ENCODE results near the gene AJAP1. TPM values are rescaled to one million over a fixed set of nuclear protein-coding genes. Genes with fewer than 3 reads are reported as not detected.

The AJAP1 gene
- total RNA-seq, 1 experiment from 2014 or later, result not detected

DNA sequence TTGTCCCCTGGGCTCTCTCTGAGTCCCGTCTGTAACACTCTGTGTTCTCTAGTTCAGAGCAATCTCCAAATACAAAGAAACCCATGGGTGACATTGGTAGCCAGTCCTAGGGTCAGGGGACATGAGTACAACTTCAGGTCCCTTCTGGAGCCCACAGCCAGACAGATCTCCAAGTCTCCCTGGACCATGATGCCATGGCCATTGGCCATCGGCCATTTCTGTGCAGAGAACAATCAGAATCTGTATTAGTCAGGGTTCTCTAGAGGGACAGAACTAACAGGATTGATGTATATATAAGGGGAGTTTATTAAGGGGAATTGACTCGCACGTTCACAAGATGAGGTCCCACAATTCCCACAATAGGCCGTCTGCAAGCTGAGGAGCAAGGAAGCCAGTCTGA is 106.9 kb downstream of the AJAP1 start:
- no peaks in the 10 kb centered on the region for H3K4me1 ChIP-seq (replicated peaks)
- H3K27me3 ChIP-seq (replicated peaks), result no peaks in the 10 kb centered on the region
- peaks cover 16% of the 10 kb centered on the region; the same call in 1 of the 2 replicates for H3K9me3 ChIP-seq (replicated peaks)
- DNase-seq (ENCODE audit: low read depth in 1 of 2, low spot score in 2 of 2), result no peak
- no peaks in the 10 kb centered on the region for H3K36me3 ChIP-seq
- no peak overlapping the region for H3K4me3 ChIP-seq
- no peak overlapping the region for H3K27ac ChIP-seq

DNA sequence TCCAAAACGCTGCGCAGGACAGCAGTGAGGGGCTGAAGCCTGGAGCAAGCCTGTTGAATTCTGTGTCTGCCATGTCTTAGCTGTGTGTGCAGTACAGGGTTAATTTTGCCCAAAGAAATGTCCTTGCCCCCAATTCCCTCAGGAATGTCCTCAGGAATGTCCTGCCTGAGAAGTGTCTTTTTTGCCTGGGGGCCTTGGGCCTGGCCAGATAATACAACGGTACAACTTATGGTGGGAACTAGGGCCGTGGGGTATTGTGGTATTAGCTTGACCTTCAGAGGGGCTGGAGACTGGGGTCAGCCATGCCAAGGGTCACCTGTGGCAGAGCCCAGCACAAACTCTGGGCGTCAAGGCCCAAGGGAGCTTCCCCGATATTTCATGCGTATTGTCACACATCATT is 107.7 kb downstream of the AJAP1 start:
- Histone ChIP-seq H3K4me3 (no peak overlapping the region), H3K27ac (no peak overlapping the region), H3K4me1 (replicated peaks) (no peaks in the 10 kb centered on the region), H3K36me3 (no peaks in the 10 kb centered on the region), H3K27me3 (replicated peaks) (no peaks in the 10 kb centered on the region), H3K9me3 (replicated peaks) (peaks cover 16% of the 10 kb centered on the region; the same call in 1 of the 2 replicates)
- no peak for DNase-seq (ENCODE audit: low read depth in 1 of 2, low spot score in 2 of 2)

DNA sequence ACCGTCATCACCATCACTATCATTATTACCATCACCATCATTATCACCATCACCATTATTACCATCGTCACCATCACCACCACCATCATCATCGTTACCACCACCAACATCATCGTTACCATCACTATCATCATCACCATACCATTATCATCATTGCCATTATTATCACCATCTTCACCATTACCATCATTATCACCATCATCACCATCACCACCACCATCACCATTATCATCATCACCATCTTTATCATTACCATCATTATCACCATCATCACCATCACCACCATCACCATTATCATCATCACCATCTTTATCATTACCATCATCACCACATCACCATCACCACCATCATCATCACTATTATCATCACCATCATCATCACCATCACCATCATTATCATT is 112.9 kb downstream of the AJAP1 start:
- no peaks in the 10 kb centered on the region for H3K36me3 ChIP-seq
- H3K4me1 ChIP-seq (replicated peaks), result no peaks in the 10 kb centered on the region
- H3K4me3 ChIP-seq, result no peak overlapping the region
- H3K27me3 ChIP-seq (replicated peaks), result no peaks in the 10 kb centered on the region
- DNase-seq (ENCODE audit: low read depth in 1 of 2, low spot score in 2 of 2), result no peak
- peaks cover 11% of the 10 kb centered on the region; the same call in 1 of the 2 replicates for H3K9me3 ChIP-seq (replicated peaks)
- no peak overlapping the region for H3K27ac ChIP-seq

DNA sequence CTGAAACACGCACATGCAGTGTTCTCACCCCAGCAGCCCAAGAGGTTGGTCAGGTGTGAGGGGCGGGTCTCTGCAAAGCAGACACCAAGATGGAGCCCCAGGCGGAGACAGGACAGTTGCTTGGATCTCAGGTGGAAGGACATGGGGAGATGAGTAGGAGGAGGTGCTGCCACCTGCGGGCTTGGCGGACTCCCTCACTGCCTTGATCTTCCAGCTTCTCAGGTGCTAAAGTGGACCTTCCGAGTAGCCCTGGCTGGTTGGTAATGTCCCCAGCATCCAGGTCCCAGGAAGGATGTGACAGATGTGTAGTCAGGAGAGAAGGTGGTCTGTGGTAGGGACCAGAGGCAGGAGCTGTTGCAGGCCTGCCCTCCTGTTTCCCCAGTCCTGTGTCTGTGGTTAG is 114.1 kb downstream of the AJAP1 start:
- Histone ChIP-seq H3K27ac (no peak overlapping the region), H3K9me3 (replicated peaks) (peaks cover 9% of the 10 kb centered on the region; the same call in 1 of the 2 replicates)

DNA sequence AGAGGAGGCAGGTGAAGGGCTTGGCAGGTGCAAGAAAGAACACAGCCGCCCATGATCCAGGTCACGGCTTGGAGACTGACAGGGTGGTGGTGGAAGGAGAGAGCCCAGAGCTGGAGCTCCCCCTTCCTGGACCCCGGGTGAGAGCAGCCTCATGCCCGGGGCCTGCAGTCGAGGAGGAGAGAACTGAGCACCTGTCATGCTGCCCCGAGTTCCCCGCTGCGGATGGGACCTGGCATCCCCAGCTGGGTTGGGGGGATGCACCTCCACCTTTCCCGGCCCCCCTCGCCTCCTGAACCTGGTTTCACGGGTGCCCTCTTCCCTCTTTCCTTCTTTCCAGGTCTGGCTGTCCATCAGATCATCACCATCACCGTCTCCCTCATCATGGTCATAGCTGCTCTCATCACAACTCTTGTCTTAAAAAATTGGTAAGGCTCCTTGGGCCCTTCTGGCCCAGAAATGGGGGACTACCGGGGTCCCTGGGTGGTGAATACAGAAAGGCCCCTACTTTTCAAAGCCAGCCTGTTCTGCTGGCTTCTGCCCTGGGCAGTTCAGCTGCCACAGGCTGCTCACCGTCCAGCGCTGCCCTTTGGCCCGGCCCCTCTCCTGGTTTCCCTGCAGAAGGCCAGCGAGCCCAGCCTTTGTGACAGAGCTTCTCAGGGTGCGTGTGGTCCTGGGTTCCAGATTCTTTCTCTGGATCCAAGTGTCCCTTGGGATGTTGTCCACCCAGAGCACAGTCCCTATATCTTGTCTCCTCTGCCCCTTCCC is 115.3 kb downstream of the AJAP1 start:
- no peak overlapping the region for H3K4me3 ChIP-seq
- H3K27ac ChIP-seq, result no peak overlapping the region
- H3K4me1 ChIP-seq (replicated peaks), result no peaks in the 10 kb centered on the region
- H3K27me3 ChIP-seq (replicated peaks), result no peaks in the 10 kb centered on the region
- no peaks in the 10 kb centered on the region for H3K36me3 ChIP-seq
- DNase-seq (ENCODE audit: low read depth in 1 of 2, low spot score in 2 of 2), result no peak
- peaks cover 9% of the 10 kb centered on the region; the same call in 1 of the 2 replicates for H3K9me3 ChIP-seq (replicated peaks)

More for the DNA sequence above, 114.1 kb downstream of the AJAP1 start:
- Histone ChIP-seq H3K4me1 (replicated peaks) (no peaks in the 10 kb centered on the region), H3K27me3 (replicated peaks) (no peaks in the 10 kb centered on the region), H3K36me3 (no peaks in the 10 kb centered on the region), H3K4me3 (no peak overlapping the region)
- DNase-seq (ENCODE audit: low read depth in 1 of 2, low spot score in 2 of 2), result no peak

DNA sequence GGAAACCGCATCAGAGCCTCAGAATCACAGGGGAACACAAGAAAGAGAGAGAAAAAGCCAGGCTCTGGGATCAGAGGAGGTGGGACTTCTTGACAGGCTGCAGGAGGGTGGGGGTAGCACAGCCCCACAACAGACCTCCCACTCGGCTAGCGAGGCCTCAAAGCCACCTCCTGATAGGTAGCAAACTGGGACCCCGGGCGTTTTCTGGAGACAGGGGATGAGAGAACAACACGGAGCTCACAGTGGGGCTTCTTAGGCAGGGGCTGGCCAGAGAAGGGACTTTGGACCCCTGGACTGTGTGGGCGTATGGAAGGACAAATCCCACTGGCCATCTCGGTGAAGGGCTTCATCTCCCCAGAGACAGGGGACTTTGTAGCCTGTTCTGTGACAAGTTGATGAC is 116.3 kb downstream of the AJAP1 start:
- no peaks in the 10 kb centered on the region for H3K36me3 ChIP-seq

DNA sequence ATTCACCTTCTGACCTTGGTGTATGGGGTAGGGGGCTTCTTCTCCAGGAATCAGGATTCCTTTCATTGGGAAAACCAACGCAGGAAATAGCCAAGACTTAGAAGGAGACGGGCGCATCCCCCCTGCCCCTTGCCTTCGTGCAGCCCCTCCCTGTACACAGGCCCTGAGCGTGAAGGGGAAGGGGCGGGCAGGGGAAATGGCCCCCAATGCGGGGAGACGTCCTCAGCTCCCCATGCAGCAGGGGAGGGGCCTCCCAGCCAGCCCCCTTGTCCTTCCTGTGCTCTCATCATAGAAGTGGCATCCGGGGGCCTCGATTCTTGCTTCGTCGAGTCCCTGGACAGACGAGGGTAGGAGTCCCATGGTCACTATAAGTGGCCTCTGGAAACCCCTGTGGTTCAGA is 116.9 kb downstream of the AJAP1 start:
- Histone ChIP-seq H3K9me3 (replicated peaks) (peaks cover 11% of the 10 kb centered on the region; the same call in 1 of the 2 replicates), H3K4me1 (replicated peaks) (no peaks in the 10 kb centered on the region), H3K27ac (no peak overlapping the region), H3K27me3 (replicated peaks) (no peaks in the 10 kb centered on the region), H3K4me3 (no peak overlapping the region), H3K36me3 (no peaks in the 10 kb centered on the region)
- no peak for DNase-seq (ENCODE audit: low read depth in 1 of 2, low spot score in 2 of 2)

More for the DNA sequence above, 116.3 kb downstream of the AJAP1 start:
- Histone ChIP-seq H3K27me3 (replicated peaks) (no peaks in the 10 kb centered on the region), H3K4me3 (no peak overlapping the region), H3K4me1 (replicated peaks) (no peaks in the 10 kb centered on the region), H3K9me3 (replicated peaks) (peaks cover 11% of the 10 kb centered on the region; the same call in 1 of the 2 replicates), H3K27ac (no peak overlapping the region)
- DNase-seq (ENCODE audit: low read depth in 1 of 2, low spot score in 2 of 2), result no peak

DNA sequence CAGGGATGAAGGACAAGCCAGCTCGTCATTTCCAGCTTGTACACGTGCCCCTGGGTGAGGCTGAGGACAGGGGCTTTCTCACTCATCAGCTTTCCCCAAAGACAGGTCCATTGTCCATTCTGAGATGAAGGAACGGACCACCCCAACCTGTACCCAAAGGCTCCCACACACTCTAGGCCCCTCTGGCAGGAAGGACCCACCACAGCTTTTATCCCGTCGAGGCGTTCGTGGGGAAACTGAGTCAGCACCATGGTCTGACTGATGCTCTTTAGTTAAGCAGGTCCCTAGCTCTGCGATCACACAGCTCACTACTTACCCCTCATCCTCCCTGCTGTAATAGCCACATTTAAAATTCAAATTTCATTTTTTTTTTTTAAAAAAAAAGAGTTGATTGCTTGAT is 117.3 kb downstream of the AJAP1 start:
- no peaks in the 10 kb centered on the region for H3K36me3 ChIP-seq
- no peak for DNase-seq (ENCODE audit: low read depth in 1 of 2, low spot score in 2 of 2)
- H3K9me3 ChIP-seq (replicated peaks), result peaks cover 11% of the 10 kb centered on the region; the same call in 1 of the 2 replicates
- no peaks in the 10 kb centered on the region for H3K27me3 ChIP-seq (replicated peaks)
- H3K27ac ChIP-seq, result no peak overlapping the region
- no peak overlapping the region for H3K4me3 ChIP-seq
- no peaks in the 10 kb centered on the region for H3K4me1 ChIP-seq (replicated peaks)

DNA sequence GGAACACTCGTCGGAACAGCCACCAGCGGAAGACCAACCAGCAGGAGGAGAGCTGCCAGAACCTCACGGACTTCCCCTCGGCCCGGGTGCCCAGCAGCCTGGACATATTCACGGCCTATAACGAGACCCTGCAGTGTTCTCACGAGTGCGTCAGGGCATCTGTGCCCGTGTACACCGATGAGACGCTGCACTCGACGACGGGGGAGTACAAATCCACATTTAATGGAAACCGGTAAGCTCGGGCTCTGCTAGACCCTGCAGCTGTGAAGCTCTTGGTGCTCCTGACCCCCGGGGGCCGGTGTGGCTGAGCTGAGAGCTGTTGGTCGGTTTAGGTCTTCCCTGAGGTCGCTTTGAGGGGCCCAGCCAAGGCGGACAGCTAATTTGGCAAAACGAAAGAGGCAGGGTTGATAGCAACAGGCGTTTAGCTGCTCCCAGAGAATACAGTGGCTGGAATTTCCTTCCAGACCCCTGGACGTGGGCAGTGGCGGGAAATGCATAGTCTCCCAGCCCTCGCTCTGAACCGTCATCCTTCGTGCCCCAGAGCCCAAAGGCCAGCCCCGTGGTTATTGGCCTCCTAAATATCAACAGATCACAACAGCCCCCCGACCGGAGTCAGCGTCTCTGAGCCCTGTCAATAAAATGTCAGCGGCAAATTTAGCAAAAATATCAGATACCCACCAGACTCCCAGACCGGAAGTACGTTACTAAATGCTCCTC is 118.0 kb downstream of the AJAP1 start:
- no peaks in the 10 kb centered on the region for H3K36me3 ChIP-seq
- no peak for DNase-seq (ENCODE audit: low read depth in 1 of 2, low spot score in 2 of 2)
- H3K27ac ChIP-seq, result no peak overlapping the region
- no peaks in the 10 kb centered on the region for H3K27me3 ChIP-seq (replicated peaks)
- H3K4me1 ChIP-seq (replicated peaks), result no peaks in the 10 kb centered on the region
- H3K4me3 ChIP-seq, result no peak overlapping the region
- H3K9me3 ChIP-seq (replicated peaks), result peaks cover 14% of the 10 kb centered on the region

DNA sequence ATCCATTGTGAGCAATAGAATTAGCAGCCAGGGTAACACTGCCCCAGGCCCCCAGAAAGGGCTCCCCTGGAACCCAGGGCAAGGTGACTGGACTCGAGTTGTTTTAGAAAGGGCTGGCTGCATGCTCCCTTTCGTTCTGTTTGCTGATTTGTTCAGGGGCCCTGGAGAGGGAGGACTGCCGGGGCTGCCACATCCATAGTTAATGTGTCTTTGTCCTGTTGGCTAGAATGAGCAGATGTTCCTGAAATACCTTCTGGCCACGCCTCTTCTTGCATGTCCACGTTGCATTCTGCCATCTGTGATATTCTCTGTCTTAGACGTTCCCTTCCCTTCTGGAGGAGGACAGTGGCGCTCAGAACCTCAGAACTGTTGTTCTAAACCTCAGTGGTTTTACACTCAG is 118.8 kb downstream of the AJAP1 start:
- Histone ChIP-seq H3K36me3 (no peaks in the 10 kb centered on the region), H3K9me3 (replicated peaks) (peaks cover 14% of the 10 kb centered on the region), H3K4me1 (replicated peaks) (no peaks in the 10 kb centered on the region)

DNA sequence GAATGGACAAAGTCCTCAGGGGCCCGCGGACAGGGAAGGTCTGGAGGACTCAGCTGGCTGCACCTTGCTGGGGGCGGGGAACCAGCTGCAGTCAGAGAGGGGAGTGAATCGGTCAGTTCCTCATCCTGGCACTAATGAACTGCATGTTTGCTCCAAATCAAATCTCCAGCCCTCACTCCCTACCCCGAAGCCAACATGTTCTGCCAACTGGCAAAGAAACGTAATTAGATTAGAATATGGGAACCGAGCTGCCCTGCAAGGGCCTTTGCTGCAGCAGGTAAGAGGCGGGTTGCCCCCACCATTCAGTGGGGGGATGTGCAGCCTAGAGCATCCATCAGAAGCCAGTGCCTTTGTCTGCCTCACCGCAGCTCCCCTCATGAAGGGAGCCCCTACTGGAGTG is 121.1 kb downstream of the AJAP1 start:
- Histone ChIP-seq H3K27me3 (replicated peaks) (no peaks in the 10 kb centered on the region), H3K9me3 (replicated peaks) (peaks cover 14% of the 10 kb centered on the region), H3K4me1 (replicated peaks) (no peaks in the 10 kb centered on the region), H3K27ac (no peak overlapping the region), H3K36me3 (no peaks in the 10 kb centered on the region), H3K4me3 (no peak overlapping the region)
- DNase-seq (ENCODE audit: low read depth in 1 of 2, low spot score in 2 of 2), result no peak

More for the DNA sequence above, 118.8 kb downstream of the AJAP1 start:
- H3K27me3 ChIP-seq (replicated peaks), result no peaks in the 10 kb centered on the region
- no peak overlapping the region for H3K4me3 ChIP-seq
- DNase-seq (ENCODE audit: low read depth in 1 of 2, low spot score in 2 of 2), result no peak
- no peak overlapping the region for H3K27ac ChIP-seq

DNA sequence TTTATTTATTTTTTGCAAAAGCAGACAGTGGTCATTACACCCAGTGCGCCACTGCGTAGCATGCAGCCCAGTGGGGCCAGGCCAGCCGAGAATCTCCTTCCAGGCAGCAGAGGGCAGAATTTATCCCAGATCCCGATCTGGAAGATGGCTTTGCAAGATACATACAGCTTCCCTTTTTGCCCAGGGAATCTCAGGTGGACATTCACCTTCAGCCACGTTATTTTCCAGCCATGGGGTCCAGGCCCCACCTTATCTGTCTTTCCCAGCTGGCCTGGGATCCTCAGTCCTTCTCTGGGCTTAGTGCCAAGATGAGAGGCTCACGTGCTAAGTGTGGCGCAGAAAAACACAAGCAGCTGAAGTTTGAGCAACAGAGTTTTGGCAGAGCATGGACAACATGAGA is 123.6 kb downstream of the AJAP1 start:
- Histone ChIP-seq H3K4me1 (replicated peaks) (no peaks in the 10 kb centered on the region), H3K4me3 (no peak overlapping the region), H3K36me3 (no peaks in the 10 kb centered on the region), H3K9me3 (replicated peaks) (peaks cover 26% of the 10 kb centered on the region), H3K27me3 (replicated peaks) (no peaks in the 10 kb centered on the region), H3K27ac (no peak overlapping the region)
- DNase-seq (ENCODE audit: low read depth in 1 of 2, low spot score in 2 of 2), result no peak

DNA sequence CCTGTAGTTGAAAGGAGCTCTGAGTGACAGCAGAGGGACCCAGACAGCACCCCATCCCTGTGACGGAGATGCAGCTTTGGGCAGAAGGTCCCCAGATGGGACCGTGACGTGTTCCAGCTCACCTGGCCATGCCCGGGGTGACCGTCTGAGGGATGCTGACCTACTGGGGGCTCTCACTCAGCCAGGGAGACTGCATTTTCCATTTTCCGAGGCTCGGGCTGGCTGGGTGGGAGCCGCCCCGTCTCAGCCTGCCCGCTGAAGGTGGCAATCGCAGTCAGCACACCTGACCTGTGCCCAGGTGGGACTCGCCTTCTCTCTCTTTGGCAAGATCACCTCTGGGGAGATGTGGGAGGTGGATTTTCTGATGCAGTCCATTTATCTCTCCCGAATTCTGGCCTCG is 127.2 kb downstream of the AJAP1 start:
- H3K27ac ChIP-seq, result no peak overlapping the region
- DNase-seq (ENCODE audit: low read depth in 1 of 2, low spot score in 2 of 2), result no peak
- H3K36me3 ChIP-seq, result no peaks in the 10 kb centered on the region
- H3K4me3 ChIP-seq, result no peak overlapping the region
- H3K9me3 ChIP-seq (replicated peaks), result peaks cover 24% of the 10 kb centered on the region
- H3K4me1 ChIP-seq (replicated peaks), result no peaks in the 10 kb centered on the region
- no peaks in the 10 kb centered on the region for H3K27me3 ChIP-seq (replicated peaks)

DNA sequence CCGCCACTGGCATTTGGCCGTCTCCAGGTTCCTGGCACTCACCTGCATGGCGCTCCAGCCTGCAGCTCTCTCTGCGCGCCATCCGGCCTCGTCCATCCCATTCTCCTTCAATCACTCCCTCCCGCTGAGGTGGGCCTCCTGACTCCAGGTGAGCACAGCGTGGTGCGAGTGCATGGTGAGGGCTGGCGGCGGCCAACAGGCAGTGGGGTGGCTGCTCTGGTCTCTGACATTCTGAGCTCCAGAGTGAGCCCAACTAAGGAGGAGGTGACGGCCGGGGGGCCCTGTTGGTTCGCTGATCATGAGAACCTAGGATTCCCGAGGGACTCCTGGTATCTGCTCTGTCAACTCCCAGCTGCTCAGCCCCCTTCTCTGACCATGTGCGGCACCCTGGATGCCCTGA is 130.4 kb downstream of the AJAP1 start:
- no peaks in the 10 kb centered on the region for H3K36me3 ChIP-seq
- no peak overlapping the region for H3K4me3 ChIP-seq
- peaks cover 28% of the 10 kb centered on the region for H3K9me3 ChIP-seq (replicated peaks)
- no peaks in the 10 kb centered on the region for H3K27me3 ChIP-seq (replicated peaks)
- H3K27ac ChIP-seq, result no peak overlapping the region
- DNase-seq (ENCODE audit: low read depth in 1 of 2, low spot score in 2 of 2), result no peak
- H3K4me1 ChIP-seq (replicated peaks), result no peaks in the 10 kb centered on the region
